Measurements from ENCODE around the gene HSPBP1.

DNA sequence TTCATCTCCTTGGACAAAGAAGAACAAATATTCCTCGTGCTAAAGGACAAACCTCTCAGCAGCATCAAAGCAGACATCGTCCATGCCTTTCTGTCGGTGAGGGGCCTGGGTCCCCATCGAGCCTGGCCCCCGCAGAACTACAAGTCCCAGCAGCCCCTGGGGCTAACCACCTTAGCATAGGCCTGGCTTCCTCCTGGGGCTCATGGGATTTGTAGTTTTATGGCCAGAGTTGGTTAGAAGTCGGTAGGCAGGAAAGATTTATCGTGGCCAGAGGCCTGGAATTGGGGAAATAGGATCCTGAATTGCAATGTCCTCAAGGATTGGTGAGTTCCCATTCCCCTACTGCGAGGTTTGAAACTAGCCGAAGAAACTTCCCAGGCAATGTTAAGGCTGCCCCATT lies 25.6 kb upstream of the HSPBP1 start:
- TF ChIP-seq CTCF (IDR thresholded peaks at IDR 0.05), result no peak
- TF ChIP-seq EZH2 (IDR thresholded peaks at IDR 0.05), result no peak

Data from neural progenitor cell (in vitro differentiated cells).